ENCODE results near the gene TNRC6A.

The TNRC6A gene

DNA sequence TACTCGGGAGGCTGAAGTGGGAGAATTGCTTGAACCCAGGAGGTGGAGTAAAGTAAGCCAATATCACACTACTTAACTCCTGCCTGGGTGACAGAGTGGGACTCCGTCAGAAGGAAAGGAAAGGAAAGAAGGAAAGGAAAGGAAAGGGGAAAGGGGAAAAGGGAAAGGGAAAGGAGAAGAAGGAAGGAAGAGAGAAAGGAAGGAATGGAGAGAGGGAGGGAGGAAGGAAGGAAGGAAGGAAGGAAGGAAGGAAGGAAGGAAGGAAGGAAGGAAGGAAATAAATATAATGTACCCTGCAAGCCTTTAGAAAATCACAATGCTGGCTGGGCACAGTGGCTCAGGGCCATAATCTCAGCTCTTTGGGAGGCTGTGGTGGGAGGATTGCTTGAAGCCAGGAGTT, 143.6 kb downstream of the TNRC6A start:
- Histone ChIP-seq H3K4me3 (ENCODE audit: low read length in 2 of 2) (no peak overlapping the region), H3K4me1 (ENCODE audit: control insufficient read depth, insufficient read depth, low read length) (no peaks in the 10 kb centered on the region), H3K27ac (ENCODE audit: low read length) (no peak overlapping the region), H3K9ac (ENCODE audit: low read length in 2 of 2) (no peak overlapping the region), H3K36me3 (ENCODE audit: control insufficient read depth in 2 of 2, insufficient read depth in 2 of 2, low read length in 2 of 2) (no peaks in the 10 kb centered on the region), H3K9me3 (ENCODE audit: control insufficient read depth in 2 of 2, low read length in 2 of 2) (no peaks in the 10 kb centered on the region), H3K27me3 (ENCODE audit: control insufficient read depth in 1 of 2, insufficient read depth in 2 of 2, low read length in 2 of 2) (peaks cover 0 to 2% of the 10 kb centered on the region in 2 donors)

DNA sequence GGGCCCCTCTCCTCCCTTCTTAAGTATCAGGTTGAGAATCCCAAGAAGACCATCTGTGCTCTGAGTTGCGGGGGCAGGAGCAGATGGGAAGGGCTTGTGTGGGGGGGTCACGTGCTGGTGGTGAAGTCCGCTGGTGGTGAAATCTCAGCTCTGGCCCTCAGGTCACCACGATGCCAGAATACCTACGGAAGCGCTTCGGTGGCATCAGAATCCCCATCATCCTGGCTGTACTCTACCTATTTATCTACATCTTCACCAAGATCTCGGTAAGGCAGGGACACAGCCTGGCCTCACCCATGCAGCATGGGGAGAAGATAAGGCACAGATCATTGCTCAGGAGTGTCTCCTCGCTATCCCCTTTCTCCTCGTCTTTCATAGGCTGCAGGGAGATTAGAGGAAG, 146.0 kb downstream of the TNRC6A start:
- Histone ChIP-seq H3K27me3 (ENCODE audit: control insufficient read depth in 1 of 2, insufficient read depth in 2 of 2, low read length in 2 of 2) (peaks cover 0 to 2% of the 10 kb centered on the region in 2 donors), H3K27ac (ENCODE audit: low read length) (no peak overlapping the region), H3K4me1 (ENCODE audit: control insufficient read depth, insufficient read depth, low read length) (no peaks in the 10 kb centered on the region), H3K36me3 (ENCODE audit: control insufficient read depth in 2 of 2, insufficient read depth in 2 of 2, low read length in 2 of 2) (no peaks in the 10 kb centered on the region), H3K4me3 (ENCODE audit: low read length in 2 of 2) (no peak overlapping the region), H3K9me3 (ENCODE audit: control insufficient read depth in 2 of 2, low read length in 2 of 2) (no peaks in the 10 kb centered on the region), H3K9ac (ENCODE audit: low read length in 2 of 2) (no peak overlapping the region)

All from stomach smooth muscle (tissue), 2 donors.